HCT116 (cell line): Measurements from ENCODE around the gene CAP1. TPM values are rescaled to one million over a fixed set of nuclear protein-coding genes. Genes with fewer than 3 reads are reported as not detected.

Experiments used
- ATAC-seq: fragments of 200-7000 bp; cut with Tn5 transposase; 2 replicates; pipeline ENCODE4 v1.9.1; 2020; ENCODE audit warnings: mild to moderate bottlenecking, moderate library complexity
- BruUV-seq: library from RNA; stranded (reverse); fragments of 400-500 nt; replicated peaks from 2 replicates; lab custom pipeline; 2021; lab: Mats Ljungman, UMichigan
- CTCF ChIA-PET: fragments of 300-600 bp; sonication (Branson Sonifier 250); formaldehyde crosslinking; loops from one replicate; lab custom pipeline; 2021; ENCODE audit warnings: antibody characterized with exemption; lab: Charles Lee
- POLR2A ChIA-PET: fragments of 300-600, 350-600 bp; sonication (Branson Sonifier 250); formaldehyde crosslinking; loops from one replicate; lab custom pipeline; 2021; ENCODE audit warnings: antibody characterized with exemption; lab: Charles Lee
- RAD21 ChIA-PET, 2 experiments: fragments of 300-600 bp; sonication (Branson Sonifier 250); formaldehyde crosslinking; loops; one replicate each; lab custom pipeline; 2023; ENCODE audit warnings: low total read pairs in 2 of 2; ENCODE audit not compliant: uncharacterized antibody in 2 of 2, unreplicated experiment in 2 of 2, low non-redundant PET in 1 of 2; lab: Charles Lee
- DNase-seq: peaks from one replicate; pipeline ENCODE4 v3.0.0-alpha.2; 2010; ENCODE audit warnings: low read depth, low spot score
- H2AFZ ChIP-seq: fragments of 200-600 bp; shearing (Covaris generic), sonication (generic); 2 replicates; pipeline ENCODE4 v1.6.1; 2017; ENCODE audit warnings: low read depth, mixed run types, mixed read lengths, antibody characterized with exemption, low read length; ENCODE audit not compliant: poor library complexity, severe bottlenecking
- H3K27ac ChIP-seq: 2 replicates; pipeline ENCODE4 v1.5.1; 2012; ENCODE audit warnings: low read depth, low read length
- H3K27me3 ChIP-seq: fragments of 200-600 bp; sonication (generic); 2 replicates; pipeline ENCODE4 v1.6.1; 2016; ENCODE audit warnings: mixed run types, low read length, mixed read lengths; ENCODE audit not compliant: insufficient read depth
- H3K36me3 ChIP-seq, 2 experiments: fragments of 200-500 bp in 1 of 2; fragments of 200-600 bp in 1 of 2; sonication (Bioruptor generic) in 1 of 2; sonication (generic) in 1 of 2; 2 replicates each; pipeline versions ENCODE4 v1.5.1 to v1.6.1; 2014 to 2016; ENCODE audit warnings: low read length in 2 of 2, inconsistent platforms in 1 of 2, mixed read lengths in 1 of 2, mixed run types in 1 of 2; ENCODE audit not compliant: insufficient read depth in 2 of 2, control insufficient read depth in 1 of 2
- H3K4me1 ChIP-seq, 2 experiments: fragments of 200-600 bp in 1 of 2; sonication (generic) in 1 of 2; 2 replicates each; pipeline versions ENCODE4 v1.5.1 to v1.6.1; 2012 to 2017; ENCODE audit warnings: low read length in 2 of 2, inconsistent platforms in 1 of 2, mild to moderate bottlenecking in 1 of 2, mixed read lengths in 1 of 2, mixed run types in 1 of 2, moderate library complexity in 1 of 2; ENCODE audit not compliant: insufficient read depth in 2 of 2, control insufficient read depth in 1 of 2
- H3K4me2 ChIP-seq: fragments of 200-600 bp; sonication (generic); 2 replicates; pipeline ENCODE4 v1.6.1; 2017; ENCODE audit warnings: mixed run types, low read length, mixed read lengths
- H3K4me3 ChIP-seq, 2 experiments: fragments of 200-600 bp in 1 of 2; sonication (generic) in 1 of 2; replicated peaks in 1 of 2; 2 replicates each; pipeline ENCODE4 v1.5.1; 2011 to 2016; ENCODE audit warnings: low read length in 2 of 2, control low read depth in 1 of 2, low read depth in 1 of 2, mild to moderate bottlenecking in 1 of 2, mixed read lengths in 1 of 2, mixed run types in 1 of 2
- H3K79me2 ChIP-seq: fragments of 200-600 bp; sonication (generic); 2 replicates; pipeline ENCODE4 v1.6.1; 2017; ENCODE audit warnings: mild to moderate bottlenecking, mixed run types, low read length, moderate library complexity, mixed read lengths; ENCODE audit not compliant: insufficient read depth
- H3K9ac ChIP-seq: fragments of 200-600 bp; sonication (generic); 2 replicates; pipeline ENCODE4 v1.6.1; 2016; ENCODE audit warnings: low read length, mixed read lengths
- H3K9me2 ChIP-seq: fragments of 200-600 bp; sonication (generic), shearing (Covaris generic); 2 replicates; pipeline ENCODE4 v1.6.1; 2017; ENCODE audit warnings: mixed run types, mild to moderate bottlenecking, moderate library complexity; ENCODE audit not compliant: insufficient read depth
- H3K9me3 ChIP-seq, 2 experiments: fragments of 200-500 bp in 1 of 2; fragments of 200-600 bp in 1 of 2; sonication (Bioruptor generic) in 1 of 2; sonication (generic) in 1 of 2; 2 replicates each; pipeline ENCODE4 v1.6.1; 2014 to 2017; ENCODE audit warnings: low read length in 2 of 2, mixed read lengths in 2 of 2, inconsistent platforms in 1 of 2, low read depth in 1 of 2, mild to moderate bottlenecking in 1 of 2, mixed run types in 1 of 2, moderate library complexity in 1 of 2; ENCODE audit not compliant: control insufficient read depth in 1 of 2, insufficient read depth in 1 of 2
- H4K20me1 ChIP-seq: fragments of 200-600 bp; sonication (generic), shearing (Covaris generic); 2 replicates; pipeline ENCODE4 v1.6.1; 2017; ENCODE audit warnings: mixed run types, mild to moderate bottlenecking, moderate library complexity; ENCODE audit not compliant: insufficient read depth
- ATF3 ChIP-seq: IDR thresholded peaks from 2 replicates; pipeline ENCODE4 v1.6.1; 2012
- CBX3 ChIP-seq: IDR thresholded peaks from 2 replicates; pipeline ENCODE4 v1.6.1; 2012; ENCODE audit warnings: low read depth
- CEBPB ChIP-seq: IDR thresholded peaks from 2 replicates; pipeline ENCODE4 v1.6.1; 2012; ENCODE audit warnings: low read depth
- EGR1 ChIP-seq: IDR thresholded peaks from 2 replicates; pipeline ENCODE4 v1.6.1; 2012; ENCODE audit warnings: low read depth
- EZH2phosphoT487 ChIP-seq: fragments of 200-600 bp; IDR thresholded peaks from 2 replicates; pipeline ENCODE4 v1.6.1; 2018; ENCODE audit warnings: antibody characterized with exemption, borderline replicate concordance
- FOSL1 ChIP-seq: IDR thresholded peaks from 2 replicates; pipeline ENCODE4 v1.6.1; 2012; ENCODE audit warnings: low read depth
- JUND ChIP-seq: IDR thresholded peaks from 2 replicates; pipeline ENCODE4 v1.6.1; 2012
- POLR2A ChIP-seq: IDR thresholded peaks from 2 replicates; pipeline ENCODE4 v1.7.0; 2011; ENCODE audit warnings: borderline replicate concordance; ENCODE audit not compliant: insufficient read depth, insufficient read length; ENCODE audit errors: extremely low read depth
- RAD21 ChIP-seq: IDR thresholded peaks from 2 replicates; pipeline ENCODE4 v1.6.1; 2012; ENCODE audit warnings: low read depth, mild to moderate bottlenecking
- REST ChIP-seq: IDR thresholded peaks from 2 replicates; pipeline ENCODE4 v1.6.1; 2012; ENCODE audit warnings: low read depth
- SIN3A ChIP-seq: IDR thresholded peaks from 2 replicates; pipeline ENCODE4 v1.6.1; 2012; ENCODE audit warnings: low read depth
- SRF ChIP-seq: IDR thresholded peaks from 2 replicates; pipeline ENCODE4 v1.6.1; 2012; ENCODE audit warnings: low read depth
- TCF7L2 ChIP-seq: IDR thresholded peaks from 2 replicates; pipeline ENCODE4 v1.7.0; 2011; ENCODE audit warnings: borderline replicate concordance, inconsistent platforms; ENCODE audit not compliant: insufficient read depth, insufficient read length; ENCODE audit errors: extremely low read depth
- YY1 ChIP-seq: IDR thresholded peaks from 2 replicates; pipeline ENCODE4 v1.6.1; 2011; ENCODE audit warnings: low read length, low read depth, moderate library complexity, mild to moderate bottlenecking; ENCODE audit not compliant: insufficient replicate concordance; ENCODE audit errors: extremely low read depth
- ZBTB33 ChIP-seq: IDR thresholded peaks from 2 replicates; pipeline ENCODE4 v1.6.1; 2011; ENCODE audit warnings: mild to moderate bottlenecking, low read length, moderate library complexity; ENCODE audit not compliant: insufficient replicate concordance; ENCODE audit errors: extremely low read depth
- ZFX ChIP-seq: fragments of 450-650 bp; IDR thresholded peaks from 2 replicates; pipeline ENCODE4 v1.6.1; 2017
- ZNF274 ChIP-seq: fragments of 200-500 bp; sonication (Bioruptor generic); IDR thresholded peaks from 2 replicates; pipeline ENCODE4 v1.6.1; 2014; ENCODE audit warnings: mild to moderate bottlenecking, low read depth, low read length, inconsistent platforms
- intact Hi-C: fragments of 100-400 bp; cut with micrococcal nuclease; formaldehyde crosslinking; loops from 2 replicates; pipeline ENCODE4 v1.10.0; 2022
- total RNA-seq: library from RNA; stranded (reverse); gene quantifications from one replicate; pipeline ENCODE4 v1.2.1, GENCODE V29; 2021; ENCODE audit not compliant: unreplicated experiment

CAP1 gene
- total RNA-seq, 1 experiment from 2014 or later: 274 TPM

GRCh38 chr1:40044110-40044509, 3.6 kb downstream of the CAP1 start:
- Histone ChIP-seq H3K4me1 (peaks cover 10 to 19% of the 10 kb centered on the region in 2 experiments), H3K9ac (no peak overlapping the region), H3K27ac (no peak overlapping the region), H4K20me1 (peaks cover 13% of the 10 kb centered on the region; the same call in 1 of the 2 replicates), H3K9me3 (no peaks in the 10 kb centered on the region), H3K9me2 (no peaks in the 10 kb centered on the region), H3K36me3 (peaks cover 5 to 10% of the 10 kb centered on the region in 2 experiments; a peak in 3 of 4 replicates), H3K4me3 (no peak overlapping the region), H3K27me3 (no peaks in the 10 kb centered on the region), H3K4me2 (no peak overlapping the region), H3K79me2 (peaks cover 85% of the 10 kb centered on the region), H2AFZ (no peak overlapping the region)
- ATAC-seq: no peak
- ChIA-PET CTCF (no interaction called here), POLR2A (no interaction called here), RAD21 (no interaction called here)
- no peak for DNase-seq
- intact Hi-C loops: loop anchor here (5.0 kb wide), 1 partner anchor 213 kb away; the partner anchor contains the start of gene ZMPSTE24
- BruUV-seq: no TSS peak
- TF ChIP-seq ZFX: no peak
- TF ChIP-seq SIN3A: no peak
- TF ChIP-seq FOSL1: no peak
- TF ChIP-seq ATF3: no peak
- no peak for TF ChIP-seq ZNF274
- no peak for TF ChIP-seq SRF
- TF ChIP-seq CEBPB: no peak

GRCh38 chr1:40045182-40045581, 4.7 kb downstream of the CAP1 start:
- no peaks in the 10 kb centered on the region for H3K9me2 ChIP-seq
- H2AFZ ChIP-seq: no peak overlapping the region
- no peak overlapping the region for H3K4me3 ChIP-seq
- peaks cover 96% of the 10 kb centered on the region for H3K79me2 ChIP-seq
- H3K36me3 ChIP-seq: peaks cover 7 to 14% of the 10 kb centered on the region in 2 experiments; a peak in 3 of 4 replicates
- BruUV-seq: no TSS peak
- no peaks in the 10 kb centered on the region for H3K27me3 ChIP-seq
- H4K20me1 ChIP-seq: peaks cover 13% of the 10 kb centered on the region; the same call in 1 of the 2 replicates
- ChIA-PET POLR2A (interaction anchor here (0.7 kb wide), 1 partner anchor 27 kb away, joined by 6 read pairs; no protein-coding TSS in a partner anchor), RAD21 (no interaction called here), CTCF (no interaction called here)
- H3K4me1 ChIP-seq: peaks cover 10 to 14% of the 10 kb centered on the region in 2 experiments
- H3K9me3 ChIP-seq: no peaks in the 10 kb centered on the region
- no peak overlapping the region for H3K9ac ChIP-seq
- intact Hi-C loops: no loop called here
- ATAC-seq: no peak
- H3K27ac ChIP-seq: no peak overlapping the region
- no peak overlapping the region for H3K4me2 ChIP-seq
- no peak for DNase-seq
- TF ChIP-seq TCF7L2 (no peak), EGR1 (no peak), REST (no peak), YY1 (no peak), JUND (no peak), POLR2A (no peak), RAD21 (no peak), EZH2phosphoT487 (no peak), ZBTB33 (no peak), CBX3 (no peak), ZFX (no peak)
